T47D (cell line): ENCODE data around the gene SND1.
"Not testable (repeated sequence)": the region's sequence is repeated elsewhere in the genome, so short reads cannot be mapped to it uniquely, and the experiment has no call there.

ENCODE experiments used
- DNase-seq, 2 experiments: peaks; one replicate each; pipeline versions ENCODE4 v3.0.0 to v3.0.0-alpha.2; 2011 to 2012; ENCODE audit warnings: low read depth in 1 of 2, low spot score in 1 of 2
- JUND ChIP-seq: IDR thresholded peaks from 2 replicates; pipeline ENCODE4 v1.6.1; 2012; ENCODE audit warnings: low read depth
- in situ Hi-C: cut with HindIII; loops from 2 replicates; pipeline ENCODE4 v1.10.0; 2016; ENCODE audit warnings: low sequenced_read_pairs, low pct_unique_long_range_greater_than_20kb

SND1 gene

GRCh38 chr7:128108641-128109423 lies 456.8 kb downstream of the SND1 start:
- in situ Hi-C loops = no loop called here
- DNase-seq = peak in 1 of 2 experiments; percentile 18
- no peak for TF ChIP-seq JUND

GRCh38 chr7:128109424-128109969 lies 457.5 kb downstream of the SND1 start:
- DNase-seq, in situ Hi-C loops: not testable (repeated sequence)

GRCh38 chr7:128110641-128111364 lies 458.8 kb downstream of the SND1 start:
- no peak for DNase-seq
- no peak for TF ChIP-seq JUND
- in situ Hi-C loops = no loop called here

GRCh38 chr7:128112018-128112780 lies 460.2 kb downstream of the SND1 start:
- DNase-seq = no peak
- TF ChIP-seq JUND = no peak
- in situ Hi-C loops = no loop called here

GRCh38 chr7:128112781-128113221 lies 460.8 kb downstream of the SND1 start:
- no peak for DNase-seq
- in situ Hi-C loops = no loop called here
- no peak for TF ChIP-seq JUND

GRCh38 chr7:128113839-128114238 lies 461.8 kb downstream of the SND1 start:
- in situ Hi-C loops = no loop called here
- TF ChIP-seq JUND = no peak
- DNase-seq = no peak

GRCh38 chr7:128114806-128115205 lies 462.8 kb downstream of the SND1 start:
- no peak for DNase-seq
- in situ Hi-C loops = no loop called here
- TF ChIP-seq JUND = no peak

- in situ Hi-C loops = no loop called here
- peak in 1 of 2 experiments; percentile 42 for DNase-seq
- no peak for TF ChIP-seq JUND
Measured at GRCh38 chr7:128115336-128115820, 463.4 kb downstream of the SND1 start.

GRCh38 chr7:128115821-128116723 lies 464.1 kb downstream of the SND1 start:
- TF ChIP-seq JUND = no peak
- DNase-seq = no peak
- in situ Hi-C loops = no loop called here

GRCh38 chr7:128116740-128117139 lies 464.7 kb downstream of the SND1 start:
- TF ChIP-seq JUND = no peak
- no peak for DNase-seq
- in situ Hi-C loops = no loop called here

GRCh38 chr7:128117691-128118090 lies 465.7 kb downstream of the SND1 start:
- in situ Hi-C loops = no loop called here
- DNase-seq = no peak
- no peak for TF ChIP-seq JUND
